ENCODE measurements around the gene SUMO3.

Gene SUMO3

DNA sequence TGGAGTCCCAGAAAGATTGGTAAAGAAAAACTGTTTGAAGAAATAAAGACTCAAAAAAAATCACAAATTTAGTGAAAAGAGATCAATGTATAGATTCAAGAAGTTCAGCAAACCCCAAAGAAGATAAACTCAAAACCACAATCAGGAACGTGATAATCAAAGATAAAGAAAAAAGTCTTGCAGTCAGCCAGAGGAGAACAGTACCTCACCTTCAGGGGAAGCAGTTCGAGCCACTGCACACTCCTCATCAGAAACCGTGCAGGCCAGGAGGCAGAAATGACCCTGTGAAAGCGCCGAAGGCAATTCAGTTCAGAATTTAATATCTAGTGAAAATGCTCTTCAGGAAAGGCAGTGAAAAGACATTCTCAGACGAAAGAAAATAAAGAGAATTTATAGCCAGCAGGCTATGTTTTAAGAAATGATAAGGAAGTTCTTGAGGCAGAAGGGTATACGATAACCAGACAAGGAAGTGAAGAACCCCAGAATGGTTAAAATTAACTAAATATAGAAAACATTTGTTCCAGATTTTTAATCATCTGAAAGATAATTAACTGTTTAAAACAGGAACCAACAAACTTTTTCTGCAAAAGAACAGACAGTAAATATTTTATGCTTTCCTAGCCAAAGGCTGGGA, 13.5 kb upstream of the SUMO3 start:
- in situ Hi-C loops (cut with MboI; ENCODE audit: low sequenced_read_pairs), result no loop called here

DNA sequence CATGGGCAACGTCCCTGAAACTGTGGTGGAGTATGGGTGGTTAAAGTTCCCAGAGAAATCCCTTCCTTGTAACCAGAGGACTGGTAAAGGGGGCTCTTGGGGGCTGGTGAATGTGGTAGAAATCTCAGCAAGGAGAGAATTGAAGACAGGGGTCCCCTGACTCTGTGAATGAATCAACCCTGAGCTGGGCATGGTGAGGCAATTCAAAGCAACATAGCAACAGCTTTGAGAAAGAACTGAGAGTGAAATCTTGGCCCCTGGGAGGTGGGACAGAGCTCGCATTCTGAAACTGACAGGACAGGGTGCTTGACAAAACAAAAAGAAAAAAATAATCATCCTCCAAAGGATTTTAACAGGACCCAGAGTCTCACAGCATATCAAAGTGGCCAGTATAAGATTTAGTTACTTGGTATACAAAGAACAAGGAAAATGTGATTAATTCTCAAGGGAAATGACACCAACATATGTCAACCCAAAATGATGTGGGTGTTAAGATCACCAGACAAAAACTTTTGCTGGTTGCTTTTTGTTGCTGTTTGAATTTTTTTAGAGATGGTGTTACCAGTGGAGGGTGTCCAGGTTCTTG, 11.7 kb upstream of the SUMO3 start:
- in situ Hi-C loops (cut with MboI; ENCODE audit: low sequenced_read_pairs), result no loop called here

DNA sequence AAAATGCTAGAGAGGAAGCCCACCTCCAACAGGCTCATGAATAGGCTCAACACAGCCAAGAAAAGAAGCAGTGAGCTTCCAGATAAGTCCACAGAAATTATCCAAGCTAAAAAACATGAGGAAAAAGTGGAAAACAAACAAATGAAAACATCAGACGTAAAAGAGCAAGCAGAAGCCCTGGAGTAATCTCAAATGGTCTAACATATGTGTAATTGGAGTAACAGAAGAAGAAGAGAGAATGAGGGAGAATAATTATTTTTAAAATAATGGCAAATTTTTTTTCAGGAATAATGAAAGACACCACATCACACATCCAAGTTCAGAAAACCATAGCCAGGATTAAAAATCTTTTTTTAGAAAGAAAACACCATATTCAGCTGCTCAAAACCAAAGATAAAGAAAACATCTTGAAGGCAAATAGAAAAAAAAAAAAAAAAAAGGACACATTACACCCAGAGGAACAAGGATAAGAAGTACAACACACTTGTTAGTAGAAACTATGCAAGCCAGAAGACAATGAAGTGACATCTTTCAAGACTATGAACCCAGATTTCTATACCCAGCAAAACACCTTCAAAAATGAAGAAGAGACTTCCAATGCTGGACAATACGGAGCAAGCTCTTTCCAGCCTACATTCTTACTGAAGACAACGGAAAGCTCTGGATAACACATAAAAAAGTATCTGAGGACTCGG, 10.6 kb upstream of the SUMO3 start:
- in situ Hi-C loops (cut with MboI; ENCODE audit: low sequenced_read_pairs), result no loop called here

DNA sequence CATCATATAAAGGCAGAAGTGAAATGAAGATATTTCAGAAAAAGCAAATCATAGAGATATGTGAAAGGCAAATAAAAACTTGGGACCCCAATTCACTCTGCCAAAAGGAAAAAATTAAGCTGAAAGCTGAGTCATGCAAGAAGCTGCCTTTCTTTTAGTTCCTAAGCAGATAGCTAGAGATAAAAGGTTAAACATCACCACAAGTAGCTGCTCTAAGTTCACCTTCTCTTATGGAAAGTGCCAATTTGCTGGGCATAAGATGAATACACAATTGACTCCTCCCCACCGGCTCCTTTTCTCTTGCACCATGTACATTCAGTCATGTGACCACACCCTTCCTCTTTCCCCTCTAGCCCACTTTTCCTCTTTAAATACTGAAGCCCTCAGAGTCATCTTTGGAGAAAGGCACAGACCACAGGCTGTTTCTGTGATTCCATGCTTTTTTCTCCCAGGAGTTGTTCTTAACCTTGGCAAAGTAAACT, 5.4 kb upstream of the SUMO3 start:
- in situ Hi-C loops (cut with MboI; ENCODE audit: low sequenced_read_pairs), result no loop called here

DNA sequence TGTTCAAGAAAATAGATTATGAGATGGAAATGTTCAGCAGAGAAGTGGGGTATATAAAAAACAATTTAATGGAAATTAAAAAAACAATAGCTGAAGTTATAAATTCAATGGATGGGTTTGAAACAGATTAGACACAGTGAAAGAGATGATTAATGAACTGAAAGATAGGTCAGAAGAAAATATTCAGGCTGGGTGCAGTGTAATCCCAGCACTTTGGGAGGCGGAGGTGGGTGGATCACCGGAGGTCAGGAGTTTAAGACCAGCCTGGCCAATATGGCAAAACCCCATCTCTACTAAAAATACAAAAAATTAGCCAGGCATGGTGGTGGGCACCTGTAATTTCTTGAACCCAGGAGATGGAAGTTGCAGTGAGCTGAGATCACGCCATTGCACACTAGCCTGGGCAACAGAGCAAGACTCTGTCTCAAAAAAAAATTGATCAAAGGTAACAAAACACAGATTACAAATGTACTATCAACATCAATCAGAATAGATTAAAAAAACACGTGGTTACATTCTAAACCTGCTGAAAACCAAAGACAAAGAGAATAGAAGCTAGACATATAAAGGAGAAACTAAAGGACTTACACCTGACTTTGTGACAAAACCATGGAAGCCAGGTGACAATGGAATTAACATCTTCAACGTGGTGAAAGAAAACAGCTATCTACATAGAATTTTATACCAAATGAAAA, 4.8 kb upstream of the SUMO3 start:
- in situ Hi-C loops (cut with MboI; ENCODE audit: low sequenced_read_pairs), result no loop called here

DNA sequence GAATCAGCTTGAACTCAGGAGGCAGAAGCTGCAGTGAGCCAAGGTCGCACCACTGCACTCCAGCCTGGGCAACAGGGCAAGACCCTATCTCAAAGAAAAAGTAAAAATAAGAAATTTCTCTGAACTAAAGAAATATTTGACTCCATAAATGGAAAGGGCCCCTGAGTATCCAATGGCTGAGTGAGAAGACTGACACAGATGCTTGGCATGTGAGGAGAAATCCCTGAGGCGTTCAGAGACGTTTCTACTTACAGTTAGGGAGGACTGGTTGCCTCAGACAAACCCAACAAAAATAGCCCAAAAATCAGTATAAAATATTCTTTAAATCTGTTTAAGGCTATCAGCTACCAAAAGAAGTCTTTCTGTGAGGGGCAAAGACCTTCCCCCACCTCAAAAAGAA, 3.0 kb upstream of the SUMO3 start:
- in situ Hi-C loops (cut with MboI; ENCODE audit: low sequenced_read_pairs), result no loop called here

DNA sequence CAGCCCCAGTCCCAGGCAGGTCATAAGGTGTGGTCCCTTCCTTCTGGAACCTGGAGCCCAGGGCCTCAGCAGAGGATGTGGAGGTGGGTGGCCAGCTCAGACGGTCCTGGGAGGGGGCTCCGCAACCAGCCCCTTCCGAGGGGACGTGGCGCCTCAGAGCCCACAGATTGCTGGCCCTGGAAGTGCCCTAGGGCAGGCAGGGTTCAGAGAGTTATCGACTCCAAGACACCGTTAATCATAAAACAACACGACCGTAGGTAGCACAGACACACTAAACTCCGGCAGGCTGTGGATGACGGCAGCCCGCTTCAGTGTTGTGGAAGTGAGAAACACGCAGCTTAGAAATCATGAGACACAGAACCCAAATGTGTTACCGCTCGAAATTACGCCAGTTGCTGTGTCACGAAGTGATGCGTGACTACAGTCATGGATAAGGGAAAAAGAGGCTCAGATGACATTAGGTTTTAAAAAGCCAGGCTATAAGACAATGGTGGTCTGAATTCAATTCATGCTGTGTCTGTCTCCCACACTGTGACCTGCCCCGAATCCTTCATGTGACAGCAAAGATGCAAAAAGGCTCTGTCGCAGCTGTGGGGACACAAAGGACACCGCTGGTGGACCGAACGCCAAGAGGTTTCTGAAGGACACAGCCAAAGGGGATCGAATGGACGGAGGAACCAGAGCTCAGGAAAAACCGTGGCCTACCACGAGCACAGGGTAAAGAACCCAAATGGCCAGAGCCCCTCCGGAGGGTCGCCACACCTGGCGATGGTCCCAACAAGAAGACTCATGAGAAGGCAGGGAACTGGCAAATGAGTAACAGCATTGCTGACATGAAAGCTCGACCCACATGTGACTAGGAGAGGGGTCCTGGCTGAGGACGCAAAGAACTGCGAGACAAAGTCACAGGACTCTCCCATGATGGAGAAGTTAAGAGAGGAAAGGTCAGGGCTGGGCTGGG, 1.7 kb upstream of the SUMO3 start:
- in situ Hi-C loops (cut with MboI; ENCODE audit: low sequenced_read_pairs), result no loop called here

DNA sequence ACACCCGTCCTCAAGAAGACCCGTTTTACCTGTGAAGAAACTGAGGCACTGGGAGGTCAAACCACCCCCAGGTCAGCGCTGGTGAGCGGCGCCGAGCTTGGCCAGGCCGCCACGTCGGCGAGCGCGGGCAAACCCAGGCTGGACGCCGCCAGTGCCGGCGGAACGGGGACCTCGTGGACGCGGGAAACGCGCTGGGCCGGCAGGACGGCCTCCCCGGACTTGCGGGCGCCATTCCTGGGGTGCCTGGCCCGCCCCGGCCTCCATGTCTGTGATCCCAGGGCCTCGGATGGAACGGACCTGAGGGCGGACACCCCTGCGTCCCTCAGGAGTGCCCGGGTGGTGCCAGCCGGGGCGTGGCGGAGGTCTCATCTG, 764 bp upstream of the SUMO3 start:
- in situ Hi-C loops (cut with MboI; ENCODE audit: low sequenced_read_pairs), result no loop called here

DNA sequence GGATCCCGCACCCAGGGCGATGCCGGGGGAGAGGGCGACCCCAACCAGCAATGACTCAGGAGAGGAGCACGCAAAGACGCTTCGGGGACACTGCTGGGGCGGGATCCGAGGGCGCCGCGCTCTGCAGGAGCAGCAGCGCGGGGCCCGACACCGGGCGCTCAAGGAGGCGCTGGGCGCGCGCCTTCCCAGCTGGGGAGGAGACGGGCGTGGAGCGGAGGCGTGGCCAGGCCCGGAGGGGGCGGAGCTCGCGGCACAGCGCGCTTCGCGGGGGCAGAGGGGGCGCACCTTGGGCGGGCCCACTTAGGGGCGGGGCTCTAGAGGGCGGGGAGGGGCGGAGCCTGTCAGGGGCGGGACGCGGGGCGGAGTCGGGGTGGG, 369 bp downstream of the SUMO3 start:
- in situ Hi-C loops (cut with MboI; ENCODE audit: low sequenced_read_pairs), result no loop called here

DNA sequence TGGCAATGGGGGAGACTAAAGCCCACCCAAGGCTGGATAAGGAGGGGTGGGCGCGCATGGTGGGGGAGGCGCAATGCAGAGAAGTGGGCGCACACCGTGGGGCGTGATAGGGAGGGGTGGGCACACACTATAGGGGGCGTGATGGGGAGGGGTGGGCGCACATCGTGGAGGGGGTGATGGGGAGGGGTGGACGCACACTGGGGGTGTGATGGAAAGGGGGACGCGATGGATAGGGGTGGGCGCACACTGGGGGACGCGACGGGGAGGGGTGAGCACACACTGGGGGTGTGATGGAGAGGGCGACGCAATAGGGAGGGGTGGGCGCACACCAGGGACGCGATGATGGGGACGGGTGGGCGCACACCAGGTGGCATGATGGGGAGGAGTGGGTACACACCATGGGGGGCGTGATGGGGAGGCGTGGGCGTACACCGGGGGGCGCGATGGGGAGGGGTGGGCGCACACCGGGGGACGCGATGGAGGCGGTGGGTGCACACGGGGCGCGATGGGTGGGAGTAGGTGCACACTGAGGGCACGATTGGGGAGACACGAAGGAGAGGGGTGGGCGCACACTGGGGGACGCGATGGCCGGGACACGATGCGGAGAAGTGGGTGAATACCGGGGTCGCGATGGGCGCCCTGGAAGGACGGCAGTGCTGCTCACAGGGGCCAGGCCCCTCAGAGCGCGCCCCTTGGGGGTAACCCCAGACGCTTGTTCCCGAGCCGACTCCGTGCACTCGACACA, 929 bp downstream of the SUMO3 start:
- in situ Hi-C loops (cut with MboI; ENCODE audit: low sequenced_read_pairs), result no loop called here

DNA sequence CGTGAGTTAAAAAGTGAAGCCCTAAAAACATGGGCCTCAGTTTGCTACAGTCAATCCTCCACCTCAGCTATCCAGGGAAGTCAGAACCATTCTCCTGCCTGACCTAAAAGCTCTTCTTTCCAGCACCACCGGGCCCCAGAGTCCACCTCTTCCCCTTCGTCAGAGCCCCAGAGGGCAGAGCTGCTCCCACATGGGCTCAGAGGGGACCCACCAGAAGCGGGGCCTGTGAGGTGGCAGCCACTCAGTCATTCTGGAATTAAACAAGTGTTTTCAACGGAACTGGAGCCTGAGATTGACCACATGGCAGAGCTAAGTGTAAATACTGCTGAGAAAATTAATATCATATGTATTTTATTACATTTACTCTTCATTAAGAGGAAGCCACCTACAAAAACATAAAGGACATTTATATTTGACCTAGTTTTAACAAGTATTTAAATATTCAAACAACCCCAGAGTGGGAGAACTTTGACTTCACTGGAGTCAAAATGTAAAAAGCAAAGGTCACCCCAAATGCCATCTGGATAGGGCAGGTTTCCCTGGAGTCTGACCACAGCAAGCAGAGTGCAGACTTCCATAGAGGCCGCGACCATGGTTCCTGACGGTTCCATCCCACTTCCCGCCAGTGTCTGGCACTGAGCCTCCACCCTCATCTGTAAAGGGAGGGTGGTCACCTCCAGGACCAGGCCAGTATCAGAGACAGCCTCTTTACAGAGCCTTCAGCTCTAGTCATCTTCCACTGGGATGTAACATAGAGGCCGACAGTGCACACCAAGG, 1.8 kb downstream of the SUMO3 start:
- in situ Hi-C loops (cut with MboI; ENCODE audit: low sequenced_read_pairs), result no loop called here

DNA sequence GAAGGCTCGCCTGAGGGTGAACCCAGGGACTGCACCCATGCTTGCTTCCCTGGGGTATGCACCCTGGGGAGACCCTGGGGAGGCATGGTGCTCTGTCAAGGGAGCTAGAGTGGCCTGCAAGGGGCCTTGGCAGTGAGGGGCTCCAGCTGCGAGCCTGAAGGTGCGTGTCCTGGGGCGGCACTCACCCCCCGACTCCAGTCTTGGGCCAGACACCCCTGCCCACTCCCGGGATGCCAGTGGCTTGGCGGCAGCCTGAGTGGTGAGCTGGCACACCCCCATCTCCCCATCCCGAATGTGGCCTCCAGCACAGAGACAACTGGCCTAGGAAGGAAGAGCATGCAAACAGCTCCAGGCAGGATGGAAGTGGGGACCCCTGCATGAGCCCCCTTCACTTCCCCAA, 2.6 kb downstream of the SUMO3 start:
- in situ Hi-C loops (cut with MboI; ENCODE audit: low sequenced_read_pairs), result no loop called here

DNA sequence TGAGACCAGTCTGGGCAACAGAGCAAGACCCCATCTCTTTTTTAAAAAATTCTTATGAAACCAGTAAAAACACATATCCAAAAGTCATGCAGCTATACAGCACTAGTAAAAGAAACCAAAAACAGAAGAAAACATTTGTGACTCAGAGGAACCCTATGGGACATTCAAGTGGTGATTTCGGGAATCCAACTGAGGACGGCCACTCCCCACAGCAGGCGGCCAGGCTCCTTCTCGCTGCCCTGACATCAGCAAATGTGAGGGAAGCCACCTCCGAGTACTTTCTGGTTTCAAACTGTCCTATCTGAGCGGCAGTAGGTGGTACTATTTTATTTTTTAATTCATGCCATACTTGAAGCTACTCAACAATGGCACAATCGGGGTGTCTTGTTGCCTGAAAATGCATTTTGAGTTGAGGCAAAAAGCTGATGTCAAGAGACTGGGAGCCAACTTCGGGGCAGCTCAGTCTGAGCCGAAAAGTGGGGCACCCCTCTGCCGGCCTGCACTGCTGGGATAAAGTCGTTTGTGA, 3.3 kb downstream of the SUMO3 start:
- in situ Hi-C loops (cut with MboI; ENCODE audit: low sequenced_read_pairs), result no loop called here

DNA sequence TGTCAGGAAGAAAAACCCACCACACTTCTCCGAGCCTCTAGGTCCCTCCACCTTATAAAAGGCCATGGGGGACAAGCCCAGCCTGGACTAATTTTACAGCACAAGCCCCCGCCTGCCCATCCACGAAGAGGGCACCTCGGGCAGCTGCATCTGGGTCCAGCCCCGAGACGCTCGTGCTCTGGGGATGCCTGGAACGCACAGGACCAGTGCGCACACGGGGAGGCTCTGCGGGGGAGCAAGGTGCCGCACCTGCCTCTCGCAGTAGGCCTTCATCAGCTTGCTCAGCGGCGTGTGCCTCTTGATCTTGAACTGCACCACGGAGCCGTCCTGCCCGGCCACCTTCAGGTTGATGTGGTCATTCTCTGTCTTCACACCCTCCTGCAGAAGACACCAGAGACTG, 4.1 kb downstream of the SUMO3 start:
- in situ Hi-C loops (cut with MboI; ENCODE audit: low sequenced_read_pairs), result no loop called here

DNA sequence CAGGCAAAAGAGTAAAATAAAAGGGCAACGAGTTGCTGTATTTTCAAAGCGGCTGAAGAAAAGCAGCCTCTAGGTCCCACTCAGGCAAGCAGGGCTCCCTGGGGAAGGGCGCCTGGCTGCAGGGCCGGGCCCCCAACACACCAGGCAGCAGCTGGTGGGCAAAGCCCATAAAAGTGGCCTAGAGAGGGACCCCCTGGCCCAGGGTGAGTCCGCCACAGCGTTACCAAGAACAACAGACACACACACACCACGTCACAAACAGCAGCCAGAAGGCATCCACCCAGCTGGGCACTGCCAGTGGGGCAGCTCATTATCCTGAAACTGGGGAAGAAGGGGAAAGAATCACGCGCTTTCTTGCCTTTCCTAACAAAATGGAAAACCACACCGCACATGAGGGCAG, 4.7 kb downstream of the SUMO3 start:
- in situ Hi-C loops (cut with MboI; ENCODE audit: low sequenced_read_pairs), result no loop called here

DNA sequence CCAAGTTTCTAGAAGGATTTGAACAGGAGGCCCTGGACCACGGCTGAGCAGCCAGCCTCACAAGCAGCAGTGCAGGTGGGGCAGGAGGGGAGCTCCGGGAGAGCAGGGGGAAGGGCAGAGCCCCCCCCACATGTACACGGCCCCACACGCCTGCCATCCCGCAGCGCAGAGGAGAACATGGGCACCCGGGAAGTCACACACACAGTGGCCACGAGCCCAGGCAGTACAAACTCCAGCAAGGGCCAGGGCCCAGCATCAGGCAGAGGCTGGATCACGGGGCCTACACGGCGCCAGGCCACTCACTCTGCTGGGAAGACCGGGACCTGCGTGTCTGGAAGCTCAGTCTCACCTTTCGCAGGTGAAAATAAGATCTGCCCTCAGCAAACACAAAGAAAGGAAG, 5.2 kb downstream of the SUMO3 start:
- in situ Hi-C loops (cut with MboI; ENCODE audit: low sequenced_read_pairs), result no loop called here

DNA sequence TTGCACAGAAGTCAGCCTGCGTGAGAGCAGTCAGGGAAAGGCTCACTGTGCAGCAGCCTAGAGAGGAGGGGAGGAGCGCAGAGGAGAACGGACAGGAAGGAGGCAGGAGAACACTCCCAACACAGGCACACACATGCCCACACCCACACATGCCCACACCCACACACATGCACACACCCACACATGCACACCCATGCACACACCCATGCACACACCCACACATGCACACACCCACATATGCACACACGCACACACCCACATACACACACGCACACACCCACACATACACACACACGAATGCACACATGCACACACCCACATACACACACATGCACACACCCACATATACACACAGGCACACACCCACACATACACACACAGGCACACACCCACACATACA, 7.1 kb downstream of the SUMO3 start:
- in situ Hi-C loops (cut with MboI; ENCODE audit: low sequenced_read_pairs), result no loop called here

DNA sequence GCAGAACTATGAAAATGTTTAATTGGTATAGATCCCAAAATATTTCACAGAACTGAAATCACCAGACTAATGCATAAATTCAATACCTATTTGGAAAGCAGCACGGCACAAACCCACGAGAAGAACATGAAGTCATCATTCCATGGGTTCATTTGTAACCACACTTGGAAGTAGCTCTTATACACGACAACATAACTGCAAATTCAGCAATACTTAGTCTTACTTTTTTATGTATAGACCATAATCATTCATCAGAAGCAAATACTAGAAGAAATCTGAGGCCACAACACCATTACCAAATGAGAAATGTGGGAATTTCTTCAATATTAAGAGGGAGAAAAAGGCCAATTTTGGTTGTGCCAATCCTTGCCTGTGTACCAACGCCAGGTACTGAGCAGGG, 12.0 kb downstream of the SUMO3 start:
- in situ Hi-C loops (cut with MboI; ENCODE audit: low sequenced_read_pairs), result no loop called here

DNA sequence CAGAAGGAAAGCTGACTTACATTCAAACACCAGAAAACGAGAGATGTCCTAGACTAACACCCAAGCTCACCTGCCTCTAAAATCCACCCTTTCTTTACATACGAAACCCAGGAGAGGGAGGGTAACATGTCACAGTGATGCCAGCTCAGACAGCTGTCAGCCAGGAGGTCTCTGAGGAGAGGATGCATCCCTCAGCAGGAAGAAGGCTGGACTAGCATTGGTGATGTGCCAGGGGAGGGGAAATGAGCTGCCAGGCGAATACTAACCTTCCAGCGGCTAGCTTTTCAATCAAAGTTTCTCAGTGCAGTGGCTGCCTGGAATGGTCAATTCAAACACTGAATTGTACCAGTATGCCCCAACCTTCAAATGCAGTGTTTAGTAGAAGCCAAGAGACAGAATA, 12.6 kb downstream of the SUMO3 start:
- in situ Hi-C loops (cut with MboI; ENCODE audit: low sequenced_read_pairs), result no loop called here

Measured in HL-60/S4 (cell line).